Left colon (tissue), 2 donors: ENCODE data around the gene TPK1. TPM values are rescaled to one million over a fixed set of nuclear protein-coding genes. Genes with fewer than 3 reads are reported as not detected.
A peak's percentile ranks its signal among the peaks of the same experiment; 100 is the strongest.
"Not testable (repeated sequence)": the region's sequence is repeated elsewhere in the genome, so short reads cannot be mapped to it uniquely, and the experiment has no call there.

ENCODE experiments used
- ATAC-seq: fragments of 200-7000 bp; cut with Tn5 transposase; one replicate; pipeline ENCODE4 v1.9.1; 2020; ENCODE audit warnings: mild to moderate bottlenecking, moderate library complexity
- DNase-seq, 2 donors: peaks; one replicate each; pipeline ENCODE4 v3.0.0-alpha.2; 2020
- intact Hi-C, 2 donors: fragments of 100-400 bp; cut with DNase I in 1 of 2; cut with micrococcal nuclease in 1 of 2; formaldehyde crosslinking; loops; one replicate each; pipeline versions ENCODE4 v1.11.2 to v1.14.0; 2022; cut with DNase I, micrococcal nuclease
- total RNA-seq, 2 donors: library from RNA; stranded (reverse); fragmentation: NEBNext Ultra II Directional; extraction: Animal tissue kit (Norgen Biotek cat#: 25700); gene quantifications; one replicate each; pipeline ENCODE4 v1.2.1, GENCODE V29; 2021
- donor health status: DM: no; HTN: no; CAD: no.
- donor health status: DM: yes; HTN: yes; CAD: no.

Gene TPK1
- total RNA-seq, 2 donors from 2014 or later = 12.3 to 25.5 TPM

GRCh38 chr7:144736880-144737493 lies 98.9 kb downstream of the TPK1 start:
- intact Hi-C loops = no loop called here
- DNase-seq (no peak), ATAC-seq (no peak)

- ATAC-seq (no peak), DNase-seq (no peak)
- intact Hi-C loops = no loop called here
These were observed 100.2 kb downstream of the TPK1 start for GRCh38 chr7:144735505-144736276.

GRCh38 chr7:144731661-144732351 lies 104.0 kb downstream of the TPK1 start:
- ATAC-seq (no peak), DNase-seq (no peak)
- intact Hi-C loops = no loop called here

- ATAC-seq = no peak
- no peak for DNase-seq
- intact Hi-C loops = no loop called here
These were observed 105.6 kb downstream of the TPK1 start for GRCh38 chr7:144730224-144730623.

GRCh38 chr7:144729226-144729625 lies 106.6 kb downstream of the TPK1 start:
- ATAC-seq (no peak), DNase-seq (no peak)
- intact Hi-C loops = no loop called here

GRCh38 chr7:144728551-144728950 lies 107.3 kb downstream of the TPK1 start:
- ATAC-seq = no peak
- no peak for DNase-seq
- intact Hi-C loops = no loop called here

GRCh38 chr7:144726840-144727239 lies 109.0 kb downstream of the TPK1 start:
- ATAC-seq, intact Hi-C loops, DNase-seq: not testable (repeated sequence)

GRCh38 chr7:144725070-144725469 lies 110.8 kb downstream of the TPK1 start:
- ATAC-seq (peak; percentile 73), DNase-seq (no peak)
- intact Hi-C loops = no loop called here

- intact Hi-C loops = no loop called here
- ATAC-seq = no peak
- DNase-seq = no peak
These were observed 112.6 kb downstream of the TPK1 start for GRCh38 chr7:144723301-144723700.

- intact Hi-C loops = no loop called here
- DNase-seq (no peak), ATAC-seq (no peak)
These were observed 115.1 kb downstream of the TPK1 start for GRCh38 chr7:144720710-144721109.

- intact Hi-C loops = no loop called here
- ATAC-seq (no peak), DNase-seq (no peak)
These were observed 115.7 kb downstream of the TPK1 start for GRCh38 chr7:144720149-144720548.

- intact Hi-C loops = no loop called here
- ATAC-seq (no peak), DNase-seq (no peak)
These were observed 118.1 kb downstream of the TPK1 start for GRCh38 chr7:144717720-144718119.

- no peak for ATAC-seq
- DNase-seq = no peak
- intact Hi-C loops = no loop called here
These were observed 122.0 kb downstream of the TPK1 start for GRCh38 chr7:144713850-144714249.

- intact Hi-C loops = no loop called here
- DNase-seq (no peak), ATAC-seq (no peak)
These were observed 125.1 kb downstream of the TPK1 start for GRCh38 chr7:144710791-144711190.

- no peak for ATAC-seq
These were observed 126.8 kb downstream of the TPK1 start for GRCh38 chr7:144709066-144709465.

GRCh38 chr7:144691240-144691639 lies 144.6 kb downstream of the TPK1 start:
- intact Hi-C loops = no loop called here
- DNase-seq (no peak), ATAC-seq (no peak)

More at GRCh38 chr7:144709066-144709465, 126.8 kb downstream of the TPK1 start:
- intact Hi-C loops = no loop called here
- no peak for DNase-seq

- intact Hi-C loops = no loop called here
- no peak for DNase-seq
- no peak for ATAC-seq
These were observed 153.1 kb downstream of the TPK1 start for GRCh38 chr7:144682581-144683280.

- no peak for ATAC-seq
- DNase-seq = no peak
- intact Hi-C loops = no loop called here
These were observed 159.4 kb downstream of the TPK1 start for GRCh38 chr7:144676492-144676891.

- intact Hi-C loops = no loop called here
- DNase-seq (no peak), ATAC-seq (no peak)
These were observed 161.3 kb downstream of the TPK1 start for GRCh38 chr7:144674550-144674949.
